Upper lobe of left lung (tissue), 4 donors: Measurements from ENCODE around the gene GALNT5.

Experiments used
- POLR2A ChIP-seq, 4 donors: fragments of 450-650 bp; IDR thresholded peaks; one replicate each; pipeline ENCODE4 v1.5.1; 2016 to 2017; ENCODE audit warnings: antibody characterized with exemption in 4 of 4, mild to moderate bottlenecking in 2 of 4
- POLR2AphosphoS5 ChIP-seq, 2 donors: sonication (generic); formaldehyde crosslinking; IDR thresholded peaks; one replicate each; pipeline ENCODE4 v1.5.1; 2017; ENCODE audit warnings: antibody characterized with exemption in 2 of 2
- TF ChIP-seq, protein P1 (sequence below), 6 experiments: fragments of 450-650 bp in 4 of 6; fragments of 200-600 bp in 2 of 6; sonication (generic) in 2 of 6; IDR thresholded peaks; one replicate each; pipeline ENCODE4 v1.5.1; 2016 to 2019; ENCODE audit warnings: antibody characterized with exemption in 6 of 6

DNA sequence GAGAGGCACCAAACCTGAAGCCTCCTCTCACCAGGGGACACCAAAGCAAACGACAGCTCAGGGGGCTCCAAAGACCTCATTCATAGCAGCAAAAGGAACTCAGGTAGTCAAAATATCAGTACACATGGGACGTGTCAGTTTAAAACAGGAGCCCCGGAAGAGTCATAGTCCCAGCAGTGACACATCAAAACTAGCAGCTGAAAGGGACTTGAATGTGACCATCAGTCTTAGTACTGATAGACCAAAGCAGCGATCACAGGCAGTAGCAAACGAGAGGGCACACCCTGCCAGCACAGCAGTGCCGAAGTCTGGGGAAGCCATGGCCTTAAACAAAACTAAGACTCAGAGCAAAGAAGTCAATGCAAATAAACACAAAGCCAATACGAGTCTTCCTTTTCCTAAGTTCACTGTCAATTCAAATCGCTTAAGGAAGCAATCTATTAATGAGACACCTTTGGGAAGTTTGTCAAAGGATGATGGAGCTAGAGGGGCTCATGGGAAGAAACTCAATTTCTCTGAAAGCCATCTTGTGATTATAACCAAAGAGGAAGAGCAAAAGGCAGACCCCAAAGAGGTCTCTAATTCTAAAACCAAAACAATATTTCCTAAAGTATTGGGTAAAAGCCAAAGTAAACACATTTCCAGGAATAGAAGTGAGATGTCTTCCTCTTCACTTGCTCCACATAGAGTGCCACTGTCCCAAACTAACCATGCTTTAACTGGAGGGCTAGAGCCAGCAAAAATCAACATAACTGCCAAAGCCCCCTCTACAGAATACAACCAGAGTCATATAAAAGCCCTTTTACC is 1.2 kb downstream of the GALNT5 start:
- TF ChIP-seq, protein P1, sequence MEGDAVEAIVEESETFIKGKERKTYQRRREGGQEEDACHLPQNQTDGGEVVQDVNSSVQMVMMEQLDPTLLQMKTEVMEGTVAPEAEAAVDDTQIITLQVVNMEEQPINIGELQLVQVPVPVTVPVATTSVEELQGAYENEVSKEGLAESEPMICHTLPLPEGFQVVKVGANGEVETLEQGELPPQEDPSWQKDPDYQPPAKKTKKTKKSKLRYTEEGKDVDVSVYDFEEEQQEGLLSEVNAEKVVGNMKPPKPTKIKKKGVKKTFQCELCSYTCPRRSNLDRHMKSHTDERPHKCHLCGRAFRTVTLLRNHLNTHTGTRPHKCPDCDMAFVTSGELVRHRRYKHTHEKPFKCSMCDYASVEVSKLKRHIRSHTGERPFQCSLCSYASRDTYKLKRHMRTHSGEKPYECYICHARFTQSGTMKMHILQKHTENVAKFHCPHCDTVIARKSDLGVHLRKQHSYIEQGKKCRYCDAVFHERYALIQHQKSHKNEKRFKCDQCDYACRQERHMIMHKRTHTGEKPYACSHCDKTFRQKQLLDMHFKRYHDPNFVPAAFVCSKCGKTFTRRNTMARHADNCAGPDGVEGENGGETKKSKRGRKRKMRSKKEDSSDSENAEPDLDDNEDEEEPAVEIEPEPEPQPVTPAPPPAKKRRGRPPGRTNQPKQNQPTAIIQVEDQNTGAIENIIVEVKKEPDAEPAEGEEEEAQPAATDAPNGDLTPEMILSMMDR (IDR thresholded peaks at IDR 0.05), result no peak
- TF ChIP-seq POLR2AphosphoS5 (IDR thresholded peaks at IDR 0.05) (no peak), POLR2A (IDR thresholded peaks at IDR 0.05) (no peak)
